ENCODE data around the gene SHQ1. TPM values are rescaled to one million over a fixed set of nuclear protein-coding genes. Genes with fewer than 3 reads are reported as not detected.

SHQ1 gene
- total RNA-seq, result 10 to 100 TPM; 23.6 to 25.0 TPM
- 1 to 10 TPM; 7.3 to 8.4 TPM for polyA plus RNA-seq
- long read RNA-seq, donor 1, transcript SHQ1-201 (11 exons, 2,879 nt), result major isoform, 5 of 5 reads
- long read RNA-seq, donor 1, partial matches to known transcripts, result 0 of 5 reads
- long read RNA-seq, donor 1, other reads (novel, unspliced or antisense), result 0 of 5 reads
- long read RNA-seq, donor 2, result 0 reads
- long read RNA-seq, donor 3, partial matches to known transcripts, result 0 of 4 reads
- long read RNA-seq, donor 3, other reads (novel, unspliced or antisense), result 0 of 4 reads
- long read RNA-seq, donor 4, partial matches to known transcripts, result 0 of 1 reads
- long read RNA-seq, donor 4, other reads (novel, unspliced or antisense), result 0 of 1 reads
- long read RNA-seq, donor 5, transcript SHQ1-201 (11 exons, 2,879 nt), result major isoform, 9 of 16 reads
- long read RNA-seq, donor 5, partial matches to known transcripts, result 7 of 16 reads
- long read RNA-seq, donor 5, other reads (novel, unspliced or antisense), result 0 of 16 reads

DNA sequence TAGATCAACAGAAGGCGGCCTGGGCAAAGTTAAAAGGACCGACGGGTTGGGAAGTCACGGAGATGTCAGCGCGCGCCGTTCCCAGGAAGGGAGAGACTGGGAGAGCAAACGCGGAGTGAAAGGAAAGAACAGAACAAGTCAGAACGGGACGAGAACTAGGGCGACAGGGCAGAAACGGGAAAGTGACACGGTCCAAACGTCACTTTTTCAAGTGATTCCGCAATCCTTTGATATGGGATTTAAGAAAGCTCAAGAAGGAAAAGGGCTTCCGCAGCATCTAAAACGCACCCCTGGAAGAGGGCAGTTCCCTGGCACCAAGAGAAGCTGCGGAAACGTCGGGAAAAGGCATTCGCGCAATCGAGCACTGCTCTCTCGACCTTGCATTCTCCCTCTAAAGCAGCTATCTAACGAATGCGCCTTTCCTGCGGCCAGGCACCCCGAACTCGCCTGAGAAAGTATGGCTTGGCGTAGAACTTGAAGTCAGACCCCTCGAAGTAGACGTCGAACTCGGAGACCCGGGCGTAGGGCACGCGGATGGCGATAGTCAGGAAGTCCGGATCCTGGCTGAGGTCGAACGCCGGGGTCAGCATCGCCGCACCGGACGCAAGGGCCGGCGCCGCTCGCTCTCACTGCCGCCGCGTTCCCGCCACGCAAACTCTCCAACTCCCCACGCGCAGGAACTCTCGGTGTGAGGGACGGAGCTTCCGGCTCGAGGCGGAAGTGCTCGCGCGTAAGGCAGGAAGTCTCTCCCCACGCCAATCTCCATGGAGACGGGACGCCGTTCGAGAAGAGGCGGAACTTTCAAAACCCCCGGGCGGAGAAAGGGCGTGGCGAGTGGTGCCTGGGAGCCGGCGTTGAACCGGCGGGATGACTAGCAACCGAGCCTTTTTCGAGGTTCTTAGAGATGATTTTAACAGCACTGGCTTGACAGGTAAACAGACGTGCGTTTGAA is at the start of gene SHQ1:
TSS of gene SHQ1 (minus strand) at position 695 of the 952 bp plus-strand sequence. CDS start at position 590, 105 bp downstream.
- peaks cover 1 to 30% (median 9%) of the 10 kb centered on the region in 5 donors for H3K4me1 ChIP-seq (ENCODE audit: control insufficient read depth in 5 of 5, insufficient read depth in 5 of 5, low read length in 5 of 5)
- ATAC-seq (ENCODE audit: insufficient read depth, low FRiP score) (peak; percentile 93), DNase-seq (peak; percentile 96 to 98 (median 98))
- peak within 1 kb of the TSS; percentile 60 to 68 for H3K9ac ChIP-seq (ENCODE audit: insufficient read depth in 1 of 2, low read length in 2 of 2)
- peaks cover 0 to 4% (median 0%) of the 10 kb centered on the region in 3 donors for H3K27me3 ChIP-seq (ENCODE audit: control insufficient read depth in 3 of 3, insufficient read depth in 3 of 3, low read length in 2 of 3)
- H3K36me3 ChIP-seq (ENCODE audit: control insufficient read depth in 4 of 4, insufficient read depth in 4 of 4, low read length in 4 of 4), result peaks cover 0 to 4% (median 0%) of the 10 kb centered on the region in 4 donors
- WGBS, 2 donors, result 0% methylated on average over 86 of the region's 86 CpGs
- TF ChIP-seq, protein P1, sequence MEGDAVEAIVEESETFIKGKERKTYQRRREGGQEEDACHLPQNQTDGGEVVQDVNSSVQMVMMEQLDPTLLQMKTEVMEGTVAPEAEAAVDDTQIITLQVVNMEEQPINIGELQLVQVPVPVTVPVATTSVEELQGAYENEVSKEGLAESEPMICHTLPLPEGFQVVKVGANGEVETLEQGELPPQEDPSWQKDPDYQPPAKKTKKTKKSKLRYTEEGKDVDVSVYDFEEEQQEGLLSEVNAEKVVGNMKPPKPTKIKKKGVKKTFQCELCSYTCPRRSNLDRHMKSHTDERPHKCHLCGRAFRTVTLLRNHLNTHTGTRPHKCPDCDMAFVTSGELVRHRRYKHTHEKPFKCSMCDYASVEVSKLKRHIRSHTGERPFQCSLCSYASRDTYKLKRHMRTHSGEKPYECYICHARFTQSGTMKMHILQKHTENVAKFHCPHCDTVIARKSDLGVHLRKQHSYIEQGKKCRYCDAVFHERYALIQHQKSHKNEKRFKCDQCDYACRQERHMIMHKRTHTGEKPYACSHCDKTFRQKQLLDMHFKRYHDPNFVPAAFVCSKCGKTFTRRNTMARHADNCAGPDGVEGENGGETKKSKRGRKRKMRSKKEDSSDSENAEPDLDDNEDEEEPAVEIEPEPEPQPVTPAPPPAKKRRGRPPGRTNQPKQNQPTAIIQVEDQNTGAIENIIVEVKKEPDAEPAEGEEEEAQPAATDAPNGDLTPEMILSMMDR (IDR thresholded peaks at IDR 0.05; ENCODE audit: control extremely low read depth, extremely low read depth), result no peak
- peak within 1 kb of the TSS; percentile 50 to 85 for H3K27ac ChIP-seq (ENCODE audit: low read depth in 1 of 2, low read length in 1 of 2)
- H3K9me3 ChIP-seq (ENCODE audit: control insufficient read depth in 4 of 4, insufficient read depth in 3 of 4, low read length in 3 of 4), result no peaks in the 10 kb centered on the region
- peak within 1 kb of the TSS; percentile 95 for H3K4me3 ChIP-seq

DNA sequence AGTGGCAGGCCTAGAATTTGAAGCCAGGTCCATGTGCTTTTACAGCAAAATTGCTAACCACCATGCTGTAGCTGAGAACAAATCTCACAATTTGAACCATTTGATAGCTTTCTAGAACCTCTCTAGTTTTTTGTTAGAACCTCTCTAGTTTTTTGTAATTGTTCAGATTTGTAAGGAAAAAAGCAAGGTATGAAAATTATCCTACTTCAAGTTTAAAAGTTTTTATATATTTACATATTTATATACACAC is 49.4 kb upstream of the SHQ1 start:
- H3K9me3 ChIP-seq (ENCODE audit: control insufficient read depth in 4 of 4, insufficient read depth in 3 of 4, low read length in 3 of 4), result no peaks in the 10 kb centered on the region
- no peak for ATAC-seq (ENCODE audit: insufficient read depth, low FRiP score)
- no peaks in the 10 kb centered on the region for H3K36me3 ChIP-seq (ENCODE audit: control insufficient read depth in 4 of 4, insufficient read depth in 4 of 4, low read length in 4 of 4)
- no peaks in the 10 kb centered on the region for H3K27me3 ChIP-seq (ENCODE audit: control insufficient read depth in 3 of 3, insufficient read depth in 3 of 3, low read length in 2 of 3)
- H3K27ac ChIP-seq (ENCODE audit: low read depth in 1 of 2, low read length in 1 of 2), result no peak overlapping the region
- peaks cover 0 to 25% (median 4%) of the 10 kb centered on the region in 5 donors for H3K4me1 ChIP-seq (ENCODE audit: control insufficient read depth in 5 of 5, insufficient read depth in 5 of 5, low read length in 5 of 5)
- TF ChIP-seq, protein P1 (IDR thresholded peaks at IDR 0.05; ENCODE audit: control extremely low read depth, extremely low read depth), result no peak
- H3K4me3 ChIP-seq, result no peak overlapping the region
- DNase-seq, result no peak
- no peak overlapping the region for H3K9ac ChIP-seq (ENCODE audit: insufficient read depth in 1 of 2, low read length in 2 of 2)

DNA sequence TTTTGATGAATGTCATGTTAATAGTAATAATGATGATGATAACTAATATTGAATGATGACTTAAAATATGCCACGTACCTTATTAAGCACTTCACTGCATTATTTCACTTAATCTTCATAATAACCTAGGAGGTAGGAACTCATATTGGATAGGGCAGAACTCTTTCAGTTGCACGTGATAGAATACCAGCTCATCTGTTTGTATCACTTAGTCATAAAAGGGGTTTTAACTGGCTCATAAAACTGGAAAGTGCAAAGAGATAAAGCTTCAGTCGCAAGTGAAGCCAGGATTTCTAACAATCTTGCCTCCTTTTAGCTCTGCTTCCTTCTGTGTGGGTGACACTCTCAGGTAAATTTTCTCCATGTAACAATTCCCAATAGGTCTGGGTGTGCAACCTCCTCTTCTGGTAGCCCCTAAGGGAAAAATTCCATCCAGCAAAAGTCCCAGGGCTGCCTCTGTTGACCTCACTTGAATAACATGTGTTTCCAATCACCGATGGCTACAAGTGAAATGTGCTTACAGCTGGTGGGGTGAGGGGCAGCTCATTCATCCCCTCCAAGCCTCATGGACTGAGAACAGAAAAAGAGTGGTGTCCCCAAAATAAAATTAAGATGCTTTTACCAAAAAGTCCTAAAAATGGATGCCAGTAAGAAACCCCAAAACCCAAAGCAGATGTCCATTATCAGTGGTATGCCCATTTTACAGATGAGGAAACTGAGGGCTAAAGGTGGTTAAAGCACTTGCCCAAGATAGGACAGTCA is 48.9 kb upstream of the SHQ1 start:
- Histone ChIP-seq H3K4me1 (ENCODE audit: control insufficient read depth in 5 of 5, insufficient read depth in 5 of 5, low read length in 5 of 5) (peaks cover 0 to 30% (median 4%) of the 10 kb centered on the region in 5 donors), H3K27me3 (ENCODE audit: control insufficient read depth in 3 of 3, insufficient read depth in 3 of 3, low read length in 2 of 3) (no peaks in the 10 kb centered on the region), H3K4me3 (no peak overlapping the region), H3K27ac (ENCODE audit: low read depth in 1 of 2, low read length in 1 of 2) (no peak overlapping the region), H3K9ac (ENCODE audit: insufficient read depth in 1 of 2, low read length in 2 of 2) (no peak overlapping the region), H3K36me3 (ENCODE audit: control insufficient read depth in 4 of 4, insufficient read depth in 4 of 4, low read length in 4 of 4) (no peaks in the 10 kb centered on the region), H3K9me3 (ENCODE audit: control insufficient read depth in 4 of 4, insufficient read depth in 3 of 4, low read length in 3 of 4) (no peaks in the 10 kb centered on the region)
- DNase-seq, result peak in 2 of 3 donors; percentile 54 to 70
- TF ChIP-seq, protein P1 (IDR thresholded peaks at IDR 0.05; ENCODE audit: control extremely low read depth, extremely low read depth), result no peak
- WGBS, 2 donors, result 75 to 87% methylated on average over 4 of the region's 4 CpGs
- no peak for ATAC-seq (ENCODE audit: insufficient read depth, low FRiP score)
